Parathyroid adenoma (tissue), 2 donors: ENCODE data around the gene RNASEH2A.

ENCODE experiments used
- H2AFZ ChIP-seq: fragments of 300-600 bp; sonication (generic); one replicate; pipeline ENCODE4 v1.7.0; 2017; ENCODE audit warnings: antibody characterized with exemption, mild to moderate bottlenecking
- H3K27ac ChIP-seq: fragments of 300-600 bp; sonication (generic); one replicate; pipeline ENCODE4 v1.7.0; 2017
- H3K27me3 ChIP-seq: fragments of 300-600 bp; sonication (generic); one replicate; pipeline ENCODE4 v1.7.0; 2017; ENCODE audit warnings: low read length; ENCODE audit not compliant: control insufficient read depth, insufficient read depth
- H3K36me3 ChIP-seq: fragments of 300-600 bp; sonication (generic); one replicate; pipeline ENCODE4 v1.7.0; 2017; ENCODE audit warnings: low read length; ENCODE audit not compliant: control insufficient read depth, insufficient read depth
- H3K4me1 ChIP-seq: fragments of 300-600 bp; sonication (generic); one replicate; pipeline ENCODE4 v1.7.0; 2017; ENCODE audit warnings: control low read depth
- H3K4me2 ChIP-seq: fragments of 300-600 bp; sonication (generic); one replicate; pipeline ENCODE4 v1.7.0; 2017; ENCODE audit warnings: low read length
- H3K4me3 ChIP-seq: fragments of 300-600 bp; sonication (generic); one replicate; pipeline ENCODE4 v1.7.0; 2017; ENCODE audit warnings: low read depth, low read length
- H3K79me2 ChIP-seq: fragments of 300-600 bp; sonication (generic); one replicate; pipeline ENCODE4 v1.7.0; 2017; ENCODE audit warnings: control low read depth
- H3K9ac ChIP-seq: fragments of 300-600 bp; sonication (generic); one replicate; pipeline ENCODE4 v1.7.0; 2017; ENCODE audit warnings: mild to moderate bottlenecking
- H3K9me3 ChIP-seq: fragments of 300-600 bp; sonication (generic); one replicate; pipeline ENCODE4 v1.7.0; 2017; ENCODE audit warnings: low read length; ENCODE audit not compliant: control insufficient read depth
- TF ChIP-seq, protein P1 (sequence below): fragments of 300-600 bp; sonication (generic); IDR thresholded peaks from one replicate; pipeline ENCODE4 v1.7.0; 2017; ENCODE audit warnings: antibody characterized with exemption, mild to moderate bottlenecking
- donor health status: primary hyperparathyroidism.

The RNASEH2A gene

DNA sequence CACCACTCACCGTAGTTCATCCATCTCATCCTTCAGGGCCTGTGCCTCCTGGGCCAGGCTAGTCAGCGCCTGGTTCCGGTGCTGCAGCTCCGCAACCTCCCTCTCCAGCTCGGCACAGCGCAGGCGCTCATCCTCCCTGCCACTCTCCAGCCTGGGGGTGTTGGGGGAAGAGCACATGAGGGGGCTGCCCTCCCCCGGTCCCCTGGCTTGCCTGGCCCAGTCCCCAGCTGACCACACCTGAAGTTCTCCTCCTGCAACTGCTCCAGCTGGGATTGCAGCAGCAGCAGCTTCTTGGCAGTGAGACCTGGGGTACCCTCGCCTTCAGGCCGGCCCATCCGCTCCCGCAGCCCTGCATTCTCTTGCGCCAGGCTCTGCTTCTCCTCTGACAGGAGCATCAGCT is 35.5 kb upstream of the RNASEH2A start:
- Histone ChIP-seq H3K27ac (no peak overlapping the region), H3K79me2 (peaks cover 2% of the 10 kb centered on the region), H3K4me1 (peaks cover 4% of the 10 kb centered on the region), H3K4me3 (no peak overlapping the region), H3K36me3 (no peaks in the 10 kb centered on the region), H3K27me3 (no peaks in the 10 kb centered on the region), H2AFZ (no peak overlapping the region), H3K4me2 (no peak overlapping the region), H3K9ac (no peak overlapping the region), H3K9me3 (no peaks in the 10 kb centered on the region)
- TF ChIP-seq, protein P1, sequence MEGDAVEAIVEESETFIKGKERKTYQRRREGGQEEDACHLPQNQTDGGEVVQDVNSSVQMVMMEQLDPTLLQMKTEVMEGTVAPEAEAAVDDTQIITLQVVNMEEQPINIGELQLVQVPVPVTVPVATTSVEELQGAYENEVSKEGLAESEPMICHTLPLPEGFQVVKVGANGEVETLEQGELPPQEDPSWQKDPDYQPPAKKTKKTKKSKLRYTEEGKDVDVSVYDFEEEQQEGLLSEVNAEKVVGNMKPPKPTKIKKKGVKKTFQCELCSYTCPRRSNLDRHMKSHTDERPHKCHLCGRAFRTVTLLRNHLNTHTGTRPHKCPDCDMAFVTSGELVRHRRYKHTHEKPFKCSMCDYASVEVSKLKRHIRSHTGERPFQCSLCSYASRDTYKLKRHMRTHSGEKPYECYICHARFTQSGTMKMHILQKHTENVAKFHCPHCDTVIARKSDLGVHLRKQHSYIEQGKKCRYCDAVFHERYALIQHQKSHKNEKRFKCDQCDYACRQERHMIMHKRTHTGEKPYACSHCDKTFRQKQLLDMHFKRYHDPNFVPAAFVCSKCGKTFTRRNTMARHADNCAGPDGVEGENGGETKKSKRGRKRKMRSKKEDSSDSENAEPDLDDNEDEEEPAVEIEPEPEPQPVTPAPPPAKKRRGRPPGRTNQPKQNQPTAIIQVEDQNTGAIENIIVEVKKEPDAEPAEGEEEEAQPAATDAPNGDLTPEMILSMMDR, result no peak

DNA sequence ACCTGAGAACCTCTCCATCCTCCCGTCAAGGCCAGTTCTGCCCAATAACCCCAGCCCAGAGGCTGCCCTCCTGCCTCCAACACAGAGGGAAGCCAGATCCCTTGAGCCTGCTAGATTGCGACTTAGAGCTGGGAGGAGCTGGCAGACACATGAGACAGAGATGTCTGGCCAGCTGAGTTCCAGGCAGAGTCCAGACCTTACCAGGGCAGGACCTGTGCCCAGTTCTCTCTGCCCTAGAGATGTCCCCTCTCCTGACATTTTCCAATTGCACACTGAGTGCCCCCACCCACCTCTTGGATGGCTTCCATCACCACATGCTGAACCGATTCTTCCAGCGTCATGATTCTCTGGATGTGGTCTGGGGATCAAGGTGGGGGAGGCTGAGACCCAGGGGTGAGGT is 34.1 kb upstream of the RNASEH2A start:
- no peak overlapping the region for H3K9ac ChIP-seq
- H2AFZ ChIP-seq, result no peak overlapping the region
- H3K9me3 ChIP-seq, result no peaks in the 10 kb centered on the region
- H3K4me1 ChIP-seq, result peaks cover 6% of the 10 kb centered on the region
- TF ChIP-seq, protein P1, result no peak
- no peaks in the 10 kb centered on the region for H3K27me3 ChIP-seq
- H3K27ac ChIP-seq, result no peak overlapping the region
- no peak overlapping the region for H3K4me2 ChIP-seq
- H3K4me3 ChIP-seq, result no peak overlapping the region
- peaks cover 2% of the 10 kb centered on the region for H3K79me2 ChIP-seq
- H3K36me3 ChIP-seq, result no peaks in the 10 kb centered on the region

DNA sequence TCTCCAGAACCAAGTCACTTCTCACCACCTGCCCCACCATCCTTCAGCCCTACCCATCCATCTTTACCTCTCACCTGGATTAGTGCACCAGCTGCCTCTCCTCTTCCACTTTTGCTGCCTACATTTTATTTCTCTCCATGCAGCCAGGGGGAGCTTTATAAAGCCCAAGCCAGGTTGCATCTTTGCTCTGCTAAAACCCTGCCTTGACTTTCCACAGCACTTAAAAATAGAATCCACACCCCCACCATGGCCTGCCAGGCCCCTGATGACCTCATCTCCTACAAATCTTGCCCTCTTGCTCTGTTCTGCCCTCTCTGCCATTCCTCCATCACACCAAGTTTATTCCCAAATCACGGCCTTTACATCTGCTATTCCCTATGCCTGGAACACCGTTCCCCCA is 32.8 kb upstream of the RNASEH2A start:
- Histone ChIP-seq H3K79me2 (peaks cover 2% of the 10 kb centered on the region), H3K27ac (no peak overlapping the region), H3K4me1 (peaks cover 12% of the 10 kb centered on the region), H3K4me2 (no peak overlapping the region), H2AFZ (no peak overlapping the region), H3K4me3 (no peak overlapping the region), H3K36me3 (no peaks in the 10 kb centered on the region), H3K27me3 (no peaks in the 10 kb centered on the region), H3K9me3 (no peaks in the 10 kb centered on the region), H3K9ac (no peak overlapping the region)
- TF ChIP-seq, protein P1, result peak; percentile 16

DNA sequence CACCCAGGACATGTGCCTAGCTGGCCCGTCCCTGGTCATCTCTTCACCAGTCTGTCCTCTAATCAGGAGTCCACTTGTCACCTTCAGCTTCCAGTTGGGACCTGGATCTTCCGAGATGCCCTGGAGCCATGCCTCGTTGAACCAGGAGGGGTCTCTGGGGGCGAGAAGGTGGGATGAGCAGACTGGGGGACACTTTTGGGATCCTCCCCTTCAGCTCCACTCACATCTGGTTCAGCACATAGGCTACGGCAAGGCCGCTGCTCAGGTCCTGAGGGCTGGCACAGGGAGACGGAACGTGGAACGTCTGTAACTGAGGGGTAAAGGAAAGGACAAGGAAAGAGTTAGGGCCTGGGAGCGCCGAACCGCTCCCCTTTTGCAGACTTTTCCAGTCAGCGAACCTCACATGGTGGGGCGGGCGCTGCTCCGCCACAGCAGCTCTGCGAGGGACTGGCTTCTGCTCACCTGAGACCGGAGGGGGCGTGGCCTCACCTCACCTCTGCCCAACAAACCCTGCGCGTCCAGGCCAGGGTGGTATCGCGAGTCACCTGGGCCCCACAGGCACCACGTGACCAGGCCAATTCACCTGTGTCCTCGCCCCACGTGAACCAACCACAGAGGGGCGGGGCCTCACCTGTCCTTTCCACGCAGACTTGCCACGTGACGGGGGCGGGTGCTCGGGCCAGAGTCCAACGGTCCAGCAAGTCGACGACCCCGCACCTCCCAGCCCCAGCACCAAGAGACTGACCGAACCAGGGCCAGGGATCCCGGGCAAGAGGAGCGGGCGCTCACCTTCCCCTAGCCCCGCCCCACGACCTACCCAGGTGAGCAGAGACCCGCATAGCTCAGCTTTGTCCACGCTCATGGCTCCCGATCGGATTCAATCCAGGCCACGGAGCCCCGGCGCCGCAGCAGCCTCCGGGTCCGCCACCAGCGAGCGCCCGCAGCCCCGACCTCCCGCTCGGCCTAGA is 31.5 kb upstream of the RNASEH2A start, which contains the start of gene HOOK2:
Gene HOOK2, minus strand, starts transcription at position 965 of the 968 bp plus-strand sequence. Its CDS starts 103 bp downstream, at position 862.
- H3K79me2 ChIP-seq, result peaks cover 2% of the 10 kb centered on the region
- H3K4me2 ChIP-seq, result peak within 1 kb of the TSS; percentile 78
- H3K4me3 ChIP-seq, result peak within 1 kb of the TSS; percentile 75
- no peaks in the 10 kb centered on the region for H3K27me3 ChIP-seq
- H3K9ac ChIP-seq, result peak within 1 kb of the TSS; percentile 55
- H2AFZ ChIP-seq, result peak within 1 kb of the TSS; percentile 81
- H3K36me3 ChIP-seq, result no peaks in the 10 kb centered on the region
- peak within 1 kb of the TSS; percentile 99 for H3K27ac ChIP-seq
- H3K4me1 ChIP-seq, result peaks cover 16% of the 10 kb centered on the region
- TF ChIP-seq, protein P1, result no peak
- H3K9me3 ChIP-seq, result no peaks in the 10 kb centered on the region
